ENCODE data around the gene FBXW8. TPM values are rescaled to one million over a fixed set of nuclear protein-coding genes. Genes with fewer than 3 reads are reported as not detected.

FBXW8 gene
- total RNA-seq, 1 experiment from 2014 or later: 15.3 TPM

- H2AK5ac ChIP-seq (ENCODE audit: insufficient read length, low read length): no peak overlapping the region
- H2BK120ac ChIP-seq (ENCODE audit: low read depth, low read length, poor library complexity, severe bottlenecking): no peak overlapping the region
- H3K56ac ChIP-seq (ENCODE audit: insufficient read length, low read depth, low read length): no peak overlapping the region
- H3T11ph ChIP-seq (ENCODE audit: low read length): no peak overlapping the region
- Mint-ChIP-seq H3K4me3 (no peak overlapping the region), H3K27ac (no peak overlapping the region), H3K27me3 (ENCODE audit: low read depth) (peaks cover 81% of the 10 kb centered on the region), H3K4me1 (peaks cover 20 to 24% of the 10 kb centered on the region in 2 experiments), H3K9me3 (no peaks in the 10 kb centered on the region; a peak in 1 of 5 replicates), H3K36me3 (ENCODE audit: insufficient read depth in 1 of 3, low read depth in 3 of 3) (no peaks in the 10 kb centered on the region)
- TF ChIP-seq CTCF (conservative IDR thresholded peaks at IDR 0.05): no peak
- H3K4me1 ChIP-seq (ENCODE audit: insufficient read depth, low read length): no peaks in the 10 kb centered on the region
- H2BK15ac ChIP-seq (ENCODE audit: low read depth, low read length): no peak overlapping the region
- no peak overlapping the region for H4K5ac ChIP-seq (ENCODE audit: insufficient read length, low read depth, low read length)
- no peak for DNase-seq
- H3K4ac ChIP-seq (ENCODE audit: low read depth, low read length): no peak overlapping the region
- no peak overlapping the region for H3K9ac ChIP-seq (ENCODE audit: extremely low read depth, insufficient read length, low read length)
- peaks cover 11% of the 10 kb centered on the region for H3K23me2 ChIP-seq (ENCODE audit: insufficient read length, low read depth, low read length, poor library complexity, severe bottlenecking)
- H2AFZ ChIP-seq (ENCODE audit: low read length): no peak overlapping the region
- H3K23ac ChIP-seq (ENCODE audit: insufficient read length, low read depth, low read length): no peak overlapping the region
- no peaks in the 10 kb centered on the region for H3K79me2 ChIP-seq (ENCODE audit: insufficient read depth, low read length)
- H3K14ac ChIP-seq (ENCODE audit: insufficient read depth, low read length): no peak overlapping the region
- no CpG with 5 or more reads among the region's 3 CpGs for WGBS (ENCODE audit: extremely low coverage, insufficient read length, low lambda C conversion rate)
- H2BK5ac ChIP-seq (ENCODE audit: insufficient read length, low read length): no peak overlapping the region
- H2BK12ac ChIP-seq (ENCODE audit: insufficient read length, low read depth, low read length): no peak overlapping the region
- H3K9me3 ChIP-seq (ENCODE audit: control insufficient read depth, low read depth, low read length): no peaks in the 10 kb centered on the region
- no peaks in the 10 kb centered on the region for H4K20me1 ChIP-seq (ENCODE audit: control insufficient read depth, insufficient read depth, insufficient read length)
- H3K27ac ChIP-seq (ENCODE audit: insufficient read length, low read depth, low read length): no peak overlapping the region
- no peak overlapping the region for H2BK20ac ChIP-seq (ENCODE audit: low read depth, low read length, poor library complexity, severe bottlenecking)
- no peak overlapping the region for H3K4me2 ChIP-seq (ENCODE audit: insufficient read depth, insufficient read length, low read length)
- no peak overlapping the region for H4K91ac ChIP-seq (ENCODE audit: insufficient read length, low read depth, low read length)
- H3K18ac ChIP-seq (ENCODE audit: insufficient read length, low read depth, low read length): no peak overlapping the region
- peaks cover 25% of the 10 kb centered on the region for H3K27me3 ChIP-seq (ENCODE audit: insufficient read depth, low read length)
- no peak overlapping the region for H4K8ac ChIP-seq (replicated peaks; ENCODE audit: insufficient read length, low read depth, low read length)
- no peaks in the 10 kb centered on the region for H3K79me1 ChIP-seq (ENCODE audit: insufficient read depth, low read depth, low read length, poor library complexity, severe bottlenecking)
Measured at GRCh38 chr12:116884871-116885270, 25.9 kb upstream of the FBXW8 start.
